K562 (cell line): ENCODE measurements around the gene SUPT16H. TPM values are rescaled to one million over a fixed set of nuclear protein-coding genes. Genes with fewer than 3 reads are reported as not detected.

ENCODE experiments used
- ATAC-seq: fragments of 200-7000 bp; cut with Tn5 transposase; 3 replicates; pipeline ENCODE4 v1.9.1; 2020; ENCODE audit warnings: moderate library complexity
- BruUV-seq: library from RNA; stranded (reverse); fragments of 400-500 nt; replicated peaks from 2 replicates; lab custom pipeline; 2021; lab: Mats Ljungman, UMichigan
- CTCF ChIA-PET: fragments of 300-600 bp; formaldehyde crosslinking; extraction: SDS; loops from one replicate; lab custom pipeline; 2021; ENCODE audit warnings: low intra/inter-chr PET ratio; lab: Yijun Ruan, JAX
- POLR2A ChIA-PET: fragments of 300-600, 350-650 bp; sonication (Branson Sonifier 250); formaldehyde crosslinking; extraction: SDS; loops from one replicate; lab custom pipeline; 2021; ENCODE audit warnings: antibody characterized with exemption, inconsistent platforms; lab: Yijun Ruan, JAX
- DNase-seq, 4 experiments: peaks; one replicate each; pipeline versions ENCODE4 v3.0.0 to v3.0.0-alpha.2; 2011 to 2018; ENCODE audit warnings: low spot score in 3 of 4, mixed read lengths in 3 of 4; ENCODE audit errors: extremely low read depth in 1 of 4
- FAIRE-seq: peaks from 2 replicates; lab custom pipeline; 2011; peaks lifted over from hg19 to GRCh38; lab: Jason Lieb, UNC
- H2AFZ ChIP-seq: 2 replicates; pipeline ENCODE4 v1.6.0; 2011; ENCODE audit warnings: low read depth, low read length, control low read depth, inconsistent platforms
- H3K27ac ChIP-seq: fragments of 200-600 bp; 3 replicates; pipeline ENCODE4 v1.8.0; 2011; ENCODE audit warnings: low read depth, mild to moderate bottlenecking, control low read depth, inconsistent platforms, low read length, moderate library complexity, mixed read lengths; ENCODE audit errors: extremely low read depth
- H3K27me3 ChIP-seq, 2 experiments: fragments of 300-600 bp in 1 of 2; 2 replicates in 1 of 2; 3 replicates in 1 of 2; pipeline versions ENCODE4 v1.6.0 to v1.8.0; 2011; ENCODE audit warnings: inconsistent platforms in 2 of 2, low read length in 2 of 2, mild to moderate bottlenecking in 1 of 2, mixed read lengths in 1 of 2, moderate library complexity in 1 of 2; ENCODE audit not compliant: control insufficient read depth in 2 of 2, insufficient read depth in 2 of 2
- H3K36me3 ChIP-seq: fragments of 300-600 bp; 3 replicates; pipeline ENCODE4 v1.8.0; 2011; ENCODE audit warnings: mild to moderate bottlenecking, low read length, inconsistent platforms; ENCODE audit not compliant: control insufficient read depth, insufficient read depth
- H3K4me1 ChIP-seq, 2 experiments: fragments of 200-600 bp in 1 of 2; replicated peaks in 1 of 2; 2 replicates in 1 of 2; 3 replicates in 1 of 2; pipeline versions ENCODE4 v1.5.1 to v1.8.0; 2011; ENCODE audit warnings: inconsistent platforms in 2 of 2, low read length in 2 of 2, mild to moderate bottlenecking in 1 of 2, mixed read lengths in 1 of 2, moderate library complexity in 1 of 2; ENCODE audit not compliant: control insufficient read depth in 2 of 2, insufficient read depth in 2 of 2
- H3K4me2 ChIP-seq: 2 replicates; pipeline ENCODE4 v1.6.1; 2011; ENCODE audit warnings: low read length, control low read depth, inconsistent platforms, mixed read lengths; ENCODE audit not compliant: insufficient read depth
- H3K4me3 ChIP-seq: fragments of 200-600 bp; sonication (generic), shearing (Covaris generic); 2 replicates; pipeline ENCODE4 v1.5.1; 2016; ENCODE audit warnings: control low read depth, inconsistent platforms
- H3K79me2 ChIP-seq: fragments of 200-600 bp; 3 replicates; pipeline ENCODE4 v1.8.0; 2011; ENCODE audit warnings: low read length, inconsistent platforms; ENCODE audit not compliant: control insufficient read depth, insufficient read depth
- H3K9ac ChIP-seq, 2 experiments: 2 replicates each; pipeline versions ENCODE4 v1.6.0 to v1.6.1; 2011; ENCODE audit warnings: low read depth in 2 of 2, low read length in 2 of 2, control low read depth in 1 of 2, inconsistent platforms in 1 of 2, mild to moderate bottlenecking in 1 of 2, mixed read lengths in 1 of 2; ENCODE audit not compliant: insufficient read depth in 1 of 2
- H3K9me1 ChIP-seq: one replicate; pipeline ENCODE4 v1.6.0; 2011; ENCODE audit warnings: inconsistent platforms, mild to moderate bottlenecking, low read length, moderate library complexity; ENCODE audit not compliant: control insufficient read depth, insufficient read depth
- H3K9me3 ChIP-seq: replicated peaks from 2 replicates; pipeline ENCODE4 v1.5.1; 2011; ENCODE audit warnings: low read depth, low read length, inconsistent platforms; ENCODE audit not compliant: control insufficient read depth, insufficient read depth
- H4K20me1 ChIP-seq: replicated peaks from 2 replicates; pipeline ENCODE4 v1.6.1; 2011; ENCODE audit warnings: low read length, inconsistent platforms, mixed read lengths; ENCODE audit not compliant: control insufficient read depth, insufficient read depth
- ATF7 ChIP-seq: fragments of 450-650 bp; IDR thresholded peaks from 2 replicates; pipeline ENCODE4 v1.7.1; 2014; ENCODE audit warnings: mild to moderate bottlenecking, moderate library complexity
- CREM ChIP-seq: IDR thresholded peaks from 2 replicates; pipeline ENCODE4 v1.6.1; 2014; ENCODE audit warnings: antibody characterized with exemption, low read depth
- IRF9 ChIP-seq: fragments of 450-650 bp; IDR thresholded peaks from 2 replicates; pipeline ENCODE4 v1.6.1; 2016; ENCODE audit warnings: missing biosample characterization, missing genetic modification characterization
- MIER1 ChIP-seq: fragments of 450-650 bp; IDR thresholded peaks from 2 replicates; pipeline ENCODE4 v1.6.1; 2016; ENCODE audit warnings: antibody characterized with exemption, mild to moderate bottlenecking, low read depth
- MYC ChIP-seq, 2 experiments: fragments of 250-450 bp in 1 of 2; sonication (Bioruptor Pico) in 1 of 2; IDR thresholded peaks; 2 replicates each; pipeline versions ENCODE4 v1.5.1 to v1.6.1; 2012 to 2021; ENCODE audit warnings: low read depth in 2 of 2, borderline replicate concordance in 1 of 2, improper control_type of control experiment in 1 of 2, low read length in 1 of 2, mild to moderate bottlenecking in 1 of 2, moderate library complexity in 1 of 2
- SIRT6 ChIP-seq: IDR thresholded peaks from one replicate; pipeline ENCODE4 v1.6.1; 2012; ENCODE audit warnings: low read depth, mild to moderate bottlenecking, control low read depth, inconsistent platforms, low read length, moderate library complexity
- ZNF124 ChIP-seq: sonication (generic); formaldehyde crosslinking; IDR thresholded peaks from 2 replicates; pipeline ENCODE4 v1.8.1; 2022; ENCODE audit warnings: missing genetic modification reagents
- ZNF263 ChIP-seq: sonication (generic); formaldehyde crosslinking; IDR thresholded peaks from 2 replicates; pipeline ENCODE4 v1.8.0; 2022; ENCODE audit warnings: mild to moderate bottlenecking, missing genetic modification reagents, borderline replicate concordance
- ZNF449 ChIP-seq: fragments of 250-450 bp; sonication (Bioruptor Pico); IDR thresholded peaks from 2 replicates; pipeline ENCODE4 v1.8.0; 2022; ENCODE audit warnings: moderate library complexity, mild to moderate bottlenecking, inconsistent platforms
- ZNF75A ChIP-seq: fragments of 450-650 bp; formaldehyde crosslinking; IDR thresholded peaks from 2 replicates; pipeline ENCODE4 v1.4.0; 2020; ENCODE audit warnings: mild to moderate bottlenecking
- WGBS: fragments of 100-300 bp; shearing (Covaris generic); methylation state at CpG from one replicate; pipeline ENCODE4 v1.1.6; 2016; ENCODE audit warnings: low coverage, mixed read lengths; ENCODE audit not compliant: insufficient coverage; ENCODE audit errors: missing lambda C conversion rate; 5-methylcytosine and 5-hydroxymethylcytosine counted together
- in situ Hi-C: fragments of 300-500 bp; cut with MboI; formaldehyde crosslinking; loops from 4 replicates; pipeline ENCODE4 v1.15.0; 2018; ENCODE audit warnings: inconsistent platforms, mixed read lengths
- intact Hi-C: fragments of 100-400 bp; cut with micrococcal nuclease; formaldehyde crosslinking; loops from 2 replicates; pipeline ENCODE4 v1.14.2; 2022
- polyA plus RNA-seq, 8 experiments: library from polyadenylated mRNA; depleted of rRNA in 4 of 8; stranded (reverse) in 5 of 8; unstranded in 3 of 8; fragments of >200 nt; fragmentation: Nextera tagmentation in 2 of 8; fragmentation: Illumina TruSeq in 1 of 8; extraction: Ambion mirVana in 2 of 8; extraction: Trizol in 1 of 8; gene quantifications; 2 replicates each; pipeline versions ENCODE4 v1.2.1 to v1.2.3, GENCODE V29; 2011 to 2014; ENCODE audit warnings: inconsistent platforms in 1 of 8, missing spikeins in 1 of 8
- total RNA-seq, 7 experiments: library from RNA; depleted of rRNA in 6 of 7; stranded (reverse); fragments of >200 nt in 6 of 7; fragmentation: Illumina TruSeq in 2 of 7; extraction: Trizol in 2 of 7; gene quantifications; 2 replicates each; pipeline versions ENCODE4 v1.2.1 to v1.2.3, GENCODE V29; 2011 to 2021; ENCODE audit warnings: low replicate concordance in 1 of 7
- TF ChIP-seq, protein P1 (sequence below): fragments of 450-650 bp; IDR thresholded peaks from 2 replicates; pipeline ENCODE4 v1.6.1; 2016; ENCODE audit warnings: borderline replicate concordance
- TF ChIP-seq, protein P2 (sequence below), 2 experiments: fragments of 450-650 bp in 1 of 2; sonication (generic) in 1 of 2; formaldehyde crosslinking in 1 of 2; IDR thresholded peaks in 1 of 2; conservative IDR thresholded peaks in 1 of 2; 2 replicates each; pipeline versions ENCODE4 v1.6.1 to v1.8.1; 2016 to 2023; ENCODE audit warnings: mild to moderate bottlenecking in 2 of 2, moderate library complexity in 2 of 2, inconsistent platforms in 1 of 2, missing genetic modification reagents in 1 of 2
- TF ChIP-seq, protein P3 (sequence below): sonication (generic); formaldehyde crosslinking; IDR thresholded peaks from 2 replicates; pipeline ENCODE4 v1.8.0; 2022; ENCODE audit warnings: mild to moderate bottlenecking, missing genetic modification reagents

Gene SUPT16H
- total and polyA plus RNA-seq, 9 of the 15 experiments (the other 6 are each of a cell fraction or from before 2014, with no cell fraction given) = 75.4 to 152 (median 105) TPM

DNA sequence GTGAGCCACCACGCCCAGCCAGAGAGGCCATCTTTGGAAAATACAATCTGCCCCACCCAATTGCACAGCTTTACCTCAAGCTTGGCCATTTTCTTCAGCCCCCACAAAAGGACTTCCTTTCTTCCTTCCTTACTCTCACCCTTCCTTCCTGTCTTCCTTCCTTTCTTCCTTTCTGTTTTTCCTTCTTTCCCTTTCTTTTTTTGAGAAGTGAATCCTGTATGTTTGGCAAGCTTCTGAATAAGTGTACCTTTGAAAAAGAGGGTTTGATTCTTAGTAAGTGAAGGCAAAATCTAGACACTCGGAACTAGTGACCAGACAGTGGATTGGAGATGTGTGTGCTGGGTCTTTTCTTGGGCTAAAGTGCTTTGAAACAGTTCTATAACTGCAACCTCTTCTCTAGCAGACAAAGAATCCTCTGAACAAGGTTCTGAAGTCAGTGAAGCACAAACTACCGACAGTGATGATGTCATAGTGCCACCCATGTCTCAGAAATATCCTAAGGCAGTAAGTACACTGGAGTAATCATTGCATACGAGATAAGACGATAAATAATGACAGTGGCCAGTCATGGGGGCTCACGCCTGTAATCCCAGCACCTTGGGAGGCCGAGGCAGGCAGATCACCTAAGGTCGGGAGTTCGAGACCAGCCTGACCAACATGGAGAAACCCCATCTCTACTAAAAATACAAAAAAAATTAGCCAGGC lies 49.5 kb downstream of the SUPT16H start:
- H3K9ac ChIP-seq = no peak overlapping the region
- CTCF ChIA-PET = no interaction called here
- no peak for TF ChIP-seq ZNF75A (CRISPR knock-in tag)
- TF ChIP-seq, protein P1, sequence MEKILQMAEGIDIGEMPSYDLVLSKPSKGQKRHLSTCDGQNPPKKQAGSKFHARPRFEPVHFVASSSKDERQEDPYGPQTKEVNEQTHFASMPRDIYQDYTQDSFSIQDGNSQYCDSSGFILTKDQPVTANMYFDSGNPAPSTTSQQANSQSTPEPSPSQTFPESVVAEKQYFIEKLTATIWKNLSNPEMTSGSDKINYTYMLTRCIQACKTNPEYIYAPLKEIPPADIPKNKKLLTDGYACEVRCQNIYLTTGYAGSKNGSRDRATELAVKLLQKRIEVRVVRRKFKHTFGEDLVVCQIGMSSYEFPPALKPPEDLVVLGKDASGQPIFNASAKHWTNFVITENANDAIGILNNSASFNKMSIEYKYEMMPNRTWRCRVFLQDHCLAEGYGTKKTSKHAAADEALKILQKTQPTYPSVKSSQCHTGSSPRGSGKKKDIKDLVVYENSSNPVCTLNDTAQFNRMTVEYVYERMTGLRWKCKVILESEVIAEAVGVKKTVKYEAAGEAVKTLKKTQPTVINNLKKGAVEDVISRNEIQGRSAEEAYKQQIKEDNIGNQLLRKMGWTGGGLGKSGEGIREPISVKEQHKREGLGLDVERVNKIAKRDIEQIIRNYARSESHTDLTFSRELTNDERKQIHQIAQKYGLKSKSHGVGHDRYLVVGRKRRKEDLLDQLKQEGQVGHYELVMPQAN = no peak
- no peak for TF ChIP-seq ZNF449 (CRISPR knock-in tag)
- no peak for TF ChIP-seq SIRT6
- TF ChIP-seq, protein P2, sequence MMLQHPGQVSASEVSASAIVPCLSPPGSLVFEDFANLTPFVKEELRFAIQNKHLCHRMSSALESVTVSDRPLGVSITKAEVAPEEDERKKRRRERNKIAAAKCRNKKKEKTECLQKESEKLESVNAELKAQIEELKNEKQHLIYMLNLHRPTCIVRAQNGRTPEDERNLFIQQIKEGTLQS (IDR thresholded peaks at IDR 0.05) = peak; percentile 81
- TF ChIP-seq, protein P2 (CRISPR knock-in tag; conservative IDR thresholded peaks at IDR 0.05) = no peak
- no peak for TF ChIP-seq ZNF124 (CRISPR knock-in tag)
- TF ChIP-seq CREM = 0 out of 2 replicates have a peak, but pooled peaks have one; percentile 26
- TF ChIP-seq, protein P3, sequence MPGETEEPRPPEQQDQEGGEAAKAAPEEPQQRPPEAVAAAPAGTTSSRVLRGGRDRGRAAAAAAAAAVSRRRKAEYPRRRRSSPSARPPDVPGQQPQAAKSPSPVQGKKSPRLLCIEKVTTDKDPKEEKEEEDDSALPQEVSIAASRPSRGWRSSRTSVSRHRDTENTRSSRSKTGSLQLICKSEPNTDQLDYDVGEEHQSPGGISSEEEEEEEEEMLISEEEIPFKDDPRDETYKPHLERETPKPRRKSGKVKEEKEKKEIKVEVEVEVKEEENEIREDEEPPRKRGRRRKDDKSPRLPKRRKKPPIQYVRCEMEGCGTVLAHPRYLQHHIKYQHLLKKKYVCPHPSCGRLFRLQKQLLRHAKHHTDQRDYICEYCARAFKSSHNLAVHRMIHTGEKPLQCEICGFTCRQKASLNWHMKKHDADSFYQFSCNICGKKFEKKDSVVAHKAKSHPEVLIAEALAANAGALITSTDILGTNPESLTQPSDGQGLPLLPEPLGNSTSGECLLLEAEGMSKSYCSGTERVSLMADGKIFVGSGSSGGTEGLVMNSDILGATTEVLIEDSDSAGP (CRISPR knock-in tag) = no peak
- TF ChIP-seq MIER1 = no peak
- no peak for TF ChIP-seq ZNF263 (CRISPR knock-in tag)
- TF ChIP-seq ATF7 = peak; percentile 71
- TF ChIP-seq MYC (IDR thresholded peaks at IDR 0.05; ENCODE audit: low read depth, low read length) = no peak
- TF ChIP-seq MYC (CRISPR knock-in tag; IDR thresholded peaks at IDR 0.05; ENCODE audit: borderline replicate concordance, low read depth) = no peak
- no peak for TF ChIP-seq IRF9 (tag)
- TF ChIP-seq, all 486 proteins: peak for 3
- DNase-seq (no peak), FAIRE-seq (no peak), ATAC-seq (no peak; the same call in 2 of the 3 replicates)
- POLR2A ChIA-PET = interaction anchor here (2.0 kb wide), 1 partner anchor 14 kb away, joined by 5 read pairs; no protein-coding TSS in a partner anchor
- WGBS = 42% methylated on average over 7 of the region's 9 CpGs
- Histone ChIP-seq H3K4me3 (no peak overlapping the region), H3K9me3 (no peaks in the 10 kb centered on the region), H2AFZ (peak overlapping the region; percentile 22; the same call in 1 of the 2 replicates), H3K79me2 (no peaks in the 10 kb centered on the region), H3K4me2 (no peak overlapping the region), H3K9me1 (no peaks in the 10 kb centered on the region), H3K27ac (no peak overlapping the region), H3K4me1 (peaks cover 0 to 2% of the 10 kb centered on the region in 2 experiments; a peak in 1 of 5 replicates), H4K20me1 (no peaks in the 10 kb centered on the region), H3K36me3 (no peaks in the 10 kb centered on the region), H3K27me3 (no peaks in the 10 kb centered on the region)
- intact Hi-C loops = no loop called here
- BruUV-seq = no TSS peak
- in situ Hi-C loops = no loop called here
